Activated naive CD8-positive, alpha-beta T cell treated with anti-CD3 and anti-CD28 coated beads, Interleukin-2, amount 50 U/mL, for 24 hours (primary cell): ENCODE data around the gene PYGL.
A peak's percentile ranks its signal among the peaks of the same experiment; 100 is the strongest.

Experiments
- ATAC-seq: fragments of 150-1000 bp; cut with Tn5 transposase; one replicate; pipeline ENCODE4 v1.10.0; 2021
- DNase-seq: peaks from one replicate; pipeline ENCODE4 v3.0.0; 2021
- H3K27ac Mint-ChIP-seq: one replicate; pipeline ENCODE4 v1.8.0; 2021; ENCODE audit warnings: mild to moderate bottlenecking, mixed read lengths
- H3K27me3 Mint-ChIP-seq: one replicate; pipeline ENCODE4 v1.8.0; 2021; ENCODE audit warnings: mixed read lengths
- H3K36me3 Mint-ChIP-seq: one replicate; pipeline ENCODE4 v1.8.0; 2021; ENCODE audit warnings: low read depth, mixed read lengths
- H3K4me1 Mint-ChIP-seq: one replicate; pipeline ENCODE4 v1.8.0; 2021; ENCODE audit warnings: mixed read lengths
- H3K4me3 Mint-ChIP-seq: one replicate; pipeline ENCODE4 v1.8.0; 2021; ENCODE audit warnings: mild to moderate bottlenecking, moderate library complexity, mixed read lengths
- H3K9me3 Mint-ChIP-seq: one replicate; pipeline ENCODE4 v1.8.0; 2021; ENCODE audit warnings: mixed read lengths

The PYGL gene

DNA sequence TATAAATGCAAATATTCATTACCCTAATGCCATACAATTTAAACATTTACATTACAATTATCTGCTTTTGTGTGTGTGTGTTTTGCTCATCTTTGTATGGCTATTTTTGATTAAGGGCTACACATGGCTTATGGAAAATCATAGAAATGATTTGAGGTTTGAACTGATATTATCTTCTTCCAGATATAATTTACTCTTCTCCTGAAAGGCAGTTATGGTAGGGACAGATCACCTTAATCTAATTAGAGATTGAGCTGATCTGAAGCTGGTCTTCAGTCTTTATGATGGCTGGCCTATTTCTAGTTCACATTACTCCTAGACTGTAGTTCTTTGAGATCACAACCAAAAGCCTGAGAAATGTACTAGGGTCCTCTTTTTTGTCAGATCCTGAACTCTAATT is 56.8 kb downstream of the PYGL start:
- no peak overlapping the region for H3K27ac Mint-ChIP-seq
- H3K9me3 Mint-ChIP-seq, result no peaks in the 10 kb centered on the region
- no peak overlapping the region for H3K4me3 Mint-ChIP-seq
- no peaks in the 10 kb centered on the region for H3K36me3 Mint-ChIP-seq
- no peak for ATAC-seq
- no peaks in the 10 kb centered on the region for H3K4me1 Mint-ChIP-seq
- no peak for DNase-seq
- H3K27me3 Mint-ChIP-seq, result peaks cover 23% of the 10 kb centered on the region

DNA sequence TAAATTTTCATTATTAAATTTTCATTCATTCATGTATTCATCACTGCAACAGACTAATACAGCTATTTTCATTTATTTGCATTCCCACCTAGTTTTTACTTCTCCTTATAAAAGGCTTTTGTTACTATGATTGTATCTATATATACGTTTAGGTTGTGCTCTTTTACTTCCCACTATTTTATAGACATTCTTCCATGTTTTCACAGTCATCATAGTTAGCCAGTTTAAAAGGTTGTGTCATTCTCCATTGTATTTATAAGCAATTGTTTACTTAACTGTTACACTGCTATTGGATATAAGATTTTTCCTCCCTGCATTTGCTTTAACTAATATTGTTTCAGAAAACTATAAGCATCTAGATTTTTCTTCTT is 60.5 kb downstream of the PYGL start:
- no peak for ATAC-seq
- Mint-ChIP-seq H3K27me3 (peaks cover 43% of the 10 kb centered on the region), H3K4me1 (no peaks in the 10 kb centered on the region)

DNA sequence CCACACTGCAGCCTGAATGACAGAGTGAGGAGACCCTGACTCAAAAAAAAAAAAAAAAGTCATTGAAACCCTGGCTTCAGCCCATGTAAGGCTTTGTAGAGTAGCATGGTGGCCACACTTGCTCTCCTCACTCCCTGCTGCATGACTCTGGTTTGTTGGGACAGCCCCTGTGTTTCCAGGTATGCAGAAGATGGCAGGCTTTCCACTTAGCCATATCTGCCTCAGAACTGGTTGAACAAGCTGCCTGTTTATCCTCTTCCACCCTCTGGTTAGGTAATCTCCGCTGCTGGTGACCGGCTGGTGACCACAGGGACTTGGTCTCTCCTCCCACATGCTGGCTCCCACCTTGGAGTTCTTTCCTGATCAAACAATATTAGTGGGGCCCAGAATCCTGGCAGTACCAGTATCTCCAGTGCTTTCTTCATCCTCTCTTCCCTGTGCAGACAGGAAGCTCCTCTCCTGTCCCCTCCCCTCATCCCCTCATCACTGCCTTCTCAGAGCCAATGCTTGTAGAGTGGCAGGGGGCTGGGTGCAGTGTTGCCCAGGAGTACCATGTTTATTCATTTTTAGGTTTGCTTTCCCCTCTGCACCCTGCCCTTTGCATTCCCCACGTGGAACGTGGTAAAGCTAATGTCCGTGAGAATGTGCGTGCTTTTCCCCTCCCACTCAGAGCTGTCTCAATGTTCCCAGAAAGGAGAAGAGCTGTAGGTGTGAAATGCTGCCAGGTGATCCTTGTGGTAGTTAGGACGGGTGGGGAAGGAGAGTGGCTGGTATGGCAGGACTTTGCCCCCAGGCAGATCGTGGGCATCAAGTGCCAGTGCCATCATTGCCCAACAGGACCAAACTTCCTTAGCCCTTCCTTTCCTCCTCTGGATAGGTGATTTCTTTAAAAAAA is 61.1 kb downstream of the PYGL start:
- no peaks in the 10 kb centered on the region for H3K4me1 Mint-ChIP-seq
- H3K9me3 Mint-ChIP-seq, result no peaks in the 10 kb centered on the region
- no peaks in the 10 kb centered on the region for H3K36me3 Mint-ChIP-seq
- no peak overlapping the region for H3K27ac Mint-ChIP-seq
- peaks cover 49% of the 10 kb centered on the region for H3K27me3 Mint-ChIP-seq
- H3K4me3 Mint-ChIP-seq, result no peak overlapping the region
- no peak for DNase-seq
- ATAC-seq, result peak; percentile 65

More for the DNA sequence above, 60.5 kb downstream of the PYGL start:
- Mint-ChIP-seq H3K9me3 (no peaks in the 10 kb centered on the region), H3K4me3 (no peak overlapping the region), H3K27ac (no peak overlapping the region), H3K36me3 (no peaks in the 10 kb centered on the region)
- DNase-seq, result no peak

DNA sequence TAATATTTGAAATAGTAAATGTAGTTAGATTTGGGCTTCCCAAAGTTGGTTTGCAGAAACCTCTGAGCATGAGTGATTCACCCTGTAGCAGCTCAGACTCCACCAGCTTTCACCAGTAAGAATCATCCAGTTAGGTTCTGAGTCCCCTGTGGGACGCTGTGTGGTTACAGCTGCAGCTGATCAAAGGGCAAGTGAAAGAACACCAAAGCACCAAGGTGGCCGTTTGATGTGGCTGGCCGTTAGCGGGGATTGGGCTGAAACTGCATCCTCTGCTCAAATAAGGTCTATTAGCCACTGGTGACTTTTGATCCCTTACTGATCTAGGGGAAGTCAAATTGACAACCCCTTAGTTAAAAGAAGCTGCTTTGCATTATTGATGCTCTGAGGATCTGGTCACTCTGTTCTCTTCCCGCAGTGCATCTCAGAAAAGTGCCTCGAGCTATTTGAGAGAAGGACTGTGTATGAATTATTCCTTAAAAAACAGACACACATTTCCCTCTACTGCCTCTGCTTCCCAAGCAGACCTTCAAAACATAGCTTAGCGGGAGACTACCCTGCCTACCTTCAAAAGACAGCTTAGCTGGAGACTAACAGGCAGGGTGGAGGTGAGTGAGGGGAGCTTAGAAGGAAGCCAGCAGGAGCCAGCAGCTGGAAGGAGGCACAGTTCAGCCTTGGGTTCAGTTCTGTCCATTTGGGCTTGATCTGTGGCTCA is 68.8 kb downstream of the PYGL start:
- Mint-ChIP-seq H3K4me1 (peaks cover 38% of the 10 kb centered on the region), H3K36me3 (no peaks in the 10 kb centered on the region), H3K4me3 (no peak overlapping the region), H3K27me3 (peaks cover 76% of the 10 kb centered on the region), H3K9me3 (no peaks in the 10 kb centered on the region), H3K27ac (peak overlapping the region; percentile 52)
- DNase-seq, result peak; percentile 70
- ATAC-seq, result peak; percentile 99

DNA sequence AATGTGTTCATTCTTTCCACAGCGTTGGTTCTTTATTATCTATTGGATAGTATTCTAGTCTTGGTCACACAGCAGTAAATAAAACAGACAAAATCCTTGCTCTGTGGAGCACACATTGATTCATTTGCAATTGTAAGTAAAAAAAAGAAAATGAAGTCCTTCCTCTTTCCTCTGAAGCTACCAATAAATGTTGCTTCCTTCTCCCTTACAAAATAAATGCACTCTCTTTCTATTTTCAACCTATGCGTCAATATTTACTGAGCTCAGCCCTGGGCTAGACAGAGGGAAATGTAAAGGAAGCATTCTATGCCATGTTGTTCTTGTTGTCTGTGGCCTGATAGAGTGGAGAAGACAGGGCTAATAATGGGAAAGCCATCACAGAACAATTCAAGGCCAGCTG is 69.5 kb downstream of the PYGL start:
- no peaks in the 10 kb centered on the region for H3K36me3 Mint-ChIP-seq
- peaks cover 38% of the 10 kb centered on the region for H3K4me1 Mint-ChIP-seq
- no peaks in the 10 kb centered on the region for H3K9me3 Mint-ChIP-seq
- H3K27ac Mint-ChIP-seq, result no peak overlapping the region
- no peak overlapping the region for H3K4me3 Mint-ChIP-seq
- H3K27me3 Mint-ChIP-seq, result peaks cover 81% of the 10 kb centered on the region
- no peak for ATAC-seq
- no peak for DNase-seq

DNA sequence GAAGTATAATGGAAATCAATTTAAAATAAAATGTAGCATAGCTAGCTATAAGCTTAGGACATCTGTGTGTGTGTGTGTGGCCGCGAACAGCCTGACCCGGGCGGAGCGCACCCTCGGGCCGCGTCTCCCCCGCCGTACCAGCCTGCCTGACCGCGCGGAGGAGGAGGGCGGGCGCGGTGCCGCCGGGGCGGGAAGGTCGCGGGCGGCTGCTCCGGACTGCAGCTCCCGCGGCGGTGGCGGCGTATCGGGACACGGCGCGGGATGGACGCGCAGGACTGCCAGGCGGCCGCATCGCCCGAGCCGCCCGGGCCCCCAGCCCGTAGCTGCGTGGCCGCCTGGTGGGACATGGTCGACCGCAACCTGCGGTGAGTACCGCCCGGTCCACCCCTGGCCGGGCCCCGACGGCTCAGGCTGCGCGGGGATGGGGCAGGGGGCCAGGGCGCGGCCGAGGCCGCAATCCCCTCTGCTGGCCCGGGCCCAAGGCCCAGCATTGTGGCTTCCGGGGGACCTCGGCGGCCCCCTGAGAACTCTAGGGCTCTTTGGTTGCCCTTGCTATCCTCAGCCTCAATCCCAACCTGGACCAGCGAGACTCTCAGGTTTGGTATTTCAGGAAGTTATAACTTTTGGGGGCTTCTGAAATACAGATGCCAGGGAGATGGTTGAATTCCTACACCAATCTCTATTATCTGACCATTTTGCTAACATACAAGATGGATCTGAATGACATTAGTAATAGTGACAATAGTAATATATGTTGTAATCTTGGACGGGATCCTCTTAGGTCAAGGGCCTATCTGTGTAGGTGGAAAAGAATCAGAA is 72.2 kb downstream of the PYGL start, which contains the start of gene ABHD12B:
ABHD12B (plus strand) TSS at position 140 of the 819 bp plus-strand sequence; CDS start at position 262, 122 bp downstream.
- Mint-ChIP-seq H3K4me1 (peaks cover 38% of the 10 kb centered on the region), H3K36me3 (no peaks in the 10 kb centered on the region), H3K27me3 (peaks cover 72% of the 10 kb centered on the region), H3K4me3 (peak within 1 kb of the TSS; percentile 4), H3K9me3 (no peaks in the 10 kb centered on the region), H3K27ac (no peak within 1 kb of the TSS)
- ATAC-seq (no peak), DNase-seq (no peak)

DNA sequence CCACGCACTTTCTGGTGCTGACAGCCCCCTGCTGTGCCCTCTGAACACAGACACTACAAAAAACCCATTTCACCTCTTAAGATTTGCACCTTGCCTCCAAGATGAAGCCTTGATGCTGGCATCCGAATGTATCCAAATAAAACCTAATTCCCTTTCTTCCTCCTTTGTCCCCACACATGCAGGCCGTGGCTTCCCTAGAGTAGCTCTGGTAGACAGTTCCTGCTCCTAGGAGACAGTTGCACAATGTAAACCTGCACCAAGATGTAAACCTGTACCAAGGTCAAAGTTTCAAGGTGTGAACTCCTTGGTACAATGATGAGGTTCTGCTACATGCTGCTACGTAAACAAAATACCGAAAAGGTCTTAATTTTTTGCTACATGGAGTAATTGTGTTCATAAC is 73.1 kb downstream of the PYGL start:
- peak overlapping the region; percentile 4 for H3K4me3 Mint-ChIP-seq
- peaks cover 38% of the 10 kb centered on the region for H3K4me1 Mint-ChIP-seq
- DNase-seq, result no peak
- H3K9me3 Mint-ChIP-seq, result no peaks in the 10 kb centered on the region
- peaks cover 67% of the 10 kb centered on the region for H3K27me3 Mint-ChIP-seq
- no peak for ATAC-seq
- no peaks in the 10 kb centered on the region for H3K36me3 Mint-ChIP-seq
- no peak overlapping the region for H3K27ac Mint-ChIP-seq

DNA sequence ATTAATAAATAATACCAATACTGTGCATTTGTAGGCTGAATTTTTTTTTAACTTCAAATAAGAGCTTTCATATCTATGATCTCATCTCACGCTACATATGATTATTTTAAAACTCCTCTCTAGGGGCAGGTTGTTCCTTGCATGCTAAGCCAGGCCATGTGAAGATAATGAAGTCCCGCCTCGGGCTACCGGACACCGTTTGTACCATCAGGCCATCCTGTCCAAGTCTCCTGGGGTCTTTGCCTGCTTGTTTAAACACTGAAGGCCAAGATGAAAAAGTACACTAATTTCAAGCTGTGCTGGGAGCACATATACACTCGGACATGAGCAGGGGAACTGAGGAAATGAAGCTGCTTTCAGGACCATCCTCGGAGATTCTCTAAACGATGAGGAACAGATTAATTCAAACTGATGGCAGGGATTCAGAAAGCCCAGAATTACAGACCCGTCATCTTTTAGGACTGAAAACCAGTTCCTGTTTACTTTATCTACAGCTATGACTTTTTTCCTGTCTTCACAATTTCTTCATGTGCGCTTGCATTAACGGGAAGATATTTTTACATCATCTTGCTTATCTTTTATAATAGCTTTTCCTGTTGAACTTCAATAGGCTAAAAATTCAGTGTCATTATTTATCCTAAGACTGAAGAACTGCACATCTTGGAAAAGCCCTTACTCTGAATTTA is 78.7 kb downstream of the PYGL start:
- H3K36me3 Mint-ChIP-seq, result no peaks in the 10 kb centered on the region
- ATAC-seq, result no peak
- DNase-seq, result no peak
- H3K4me3 Mint-ChIP-seq, result no peak overlapping the region
- no peaks in the 10 kb centered on the region for H3K9me3 Mint-ChIP-seq
- H3K27me3 Mint-ChIP-seq, result peaks cover 26% of the 10 kb centered on the region
- no peak overlapping the region for H3K27ac Mint-ChIP-seq
- no peaks in the 10 kb centered on the region for H3K4me1 Mint-ChIP-seq

DNA sequence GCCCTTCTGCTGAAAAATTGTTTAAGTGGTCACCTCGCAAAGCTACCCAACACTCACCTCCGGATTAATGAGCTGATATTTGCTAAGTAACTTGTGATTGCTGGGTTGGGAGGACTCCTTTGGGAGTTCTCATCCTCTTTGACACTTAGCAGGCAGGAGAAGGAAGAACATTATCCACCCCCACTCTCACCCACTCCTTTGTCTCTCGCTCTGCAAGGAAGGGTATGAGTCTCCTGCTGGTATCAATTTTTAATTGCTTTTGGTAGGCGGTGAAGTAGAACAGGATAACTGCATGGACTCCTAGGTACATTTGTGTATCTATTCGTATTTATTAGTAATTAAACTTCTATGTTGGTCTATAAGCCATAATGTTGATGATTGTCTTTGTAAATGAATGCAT is 79.3 kb downstream of the PYGL start:
- Mint-ChIP-seq H3K9me3 (no peaks in the 10 kb centered on the region), H3K27me3 (peaks cover 20% of the 10 kb centered on the region), H3K36me3 (no peaks in the 10 kb centered on the region), H3K27ac (no peak overlapping the region), H3K4me3 (no peak overlapping the region), H3K4me1 (peaks cover 6% of the 10 kb centered on the region)
- no peak for DNase-seq
- no peak for ATAC-seq

DNA sequence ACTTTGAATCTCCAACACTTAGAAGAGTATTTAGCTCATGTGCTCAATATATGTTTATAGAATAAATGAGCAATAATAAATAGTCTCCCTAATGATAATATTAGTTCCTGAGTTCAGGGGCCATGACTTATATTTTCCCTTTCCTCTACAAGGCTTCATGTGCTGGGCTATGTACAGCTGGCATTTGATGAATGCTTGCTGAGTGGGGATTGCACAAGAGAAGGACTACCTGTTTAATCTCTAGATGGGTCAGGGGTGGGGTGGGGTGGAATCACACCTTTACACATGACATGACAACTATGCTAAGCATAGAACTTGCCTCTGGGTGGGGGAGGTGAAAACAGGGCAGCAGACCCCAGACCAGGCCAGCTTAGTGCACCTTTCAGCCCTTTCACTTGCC is 80.0 kb downstream of the PYGL start:
- no peak overlapping the region for H3K27ac Mint-ChIP-seq
- H3K4me3 Mint-ChIP-seq, result no peak overlapping the region
- peaks cover 13% of the 10 kb centered on the region for H3K27me3 Mint-ChIP-seq
- no peaks in the 10 kb centered on the region for H3K36me3 Mint-ChIP-seq
- H3K4me1 Mint-ChIP-seq, result peaks cover 9% of the 10 kb centered on the region
- DNase-seq (no peak), ATAC-seq (no peak)
- no peaks in the 10 kb centered on the region for H3K9me3 Mint-ChIP-seq

DNA sequence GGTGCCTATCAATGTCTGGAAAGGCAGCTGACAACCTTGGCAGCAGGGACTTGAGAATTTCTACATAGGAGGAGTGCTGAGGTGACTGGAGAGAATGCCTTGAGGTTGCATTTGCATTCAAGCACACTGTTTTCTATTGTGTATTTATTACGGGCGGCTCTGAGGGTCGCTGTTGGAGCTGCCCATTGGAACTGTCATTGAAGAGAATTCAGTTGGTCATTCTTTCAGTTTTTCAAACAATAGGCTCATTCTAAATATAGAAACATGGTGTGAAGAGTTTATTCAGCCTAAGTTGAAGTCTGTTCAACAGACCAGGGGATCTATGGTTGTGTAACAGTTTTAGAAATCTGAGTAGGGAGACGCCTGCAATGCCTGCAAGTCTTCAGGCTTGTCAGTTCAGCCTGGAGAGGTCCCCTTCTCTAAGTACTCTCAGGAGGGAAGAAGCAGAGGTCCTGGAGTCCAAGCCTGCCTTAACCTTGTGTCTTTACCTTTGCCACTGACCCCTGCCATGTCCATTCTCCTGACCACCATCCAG is 82.2 kb downstream of the PYGL start:
- Mint-ChIP-seq H3K4me3 (no peak overlapping the region), H3K4me1 (peaks cover 12% of the 10 kb centered on the region), H3K27me3 (peaks cover 3% of the 10 kb centered on the region), H3K36me3 (no peaks in the 10 kb centered on the region), H3K27ac (no peak overlapping the region), H3K9me3 (no peaks in the 10 kb centered on the region)
- ATAC-seq (no peak), DNase-seq (no peak)

DNA sequence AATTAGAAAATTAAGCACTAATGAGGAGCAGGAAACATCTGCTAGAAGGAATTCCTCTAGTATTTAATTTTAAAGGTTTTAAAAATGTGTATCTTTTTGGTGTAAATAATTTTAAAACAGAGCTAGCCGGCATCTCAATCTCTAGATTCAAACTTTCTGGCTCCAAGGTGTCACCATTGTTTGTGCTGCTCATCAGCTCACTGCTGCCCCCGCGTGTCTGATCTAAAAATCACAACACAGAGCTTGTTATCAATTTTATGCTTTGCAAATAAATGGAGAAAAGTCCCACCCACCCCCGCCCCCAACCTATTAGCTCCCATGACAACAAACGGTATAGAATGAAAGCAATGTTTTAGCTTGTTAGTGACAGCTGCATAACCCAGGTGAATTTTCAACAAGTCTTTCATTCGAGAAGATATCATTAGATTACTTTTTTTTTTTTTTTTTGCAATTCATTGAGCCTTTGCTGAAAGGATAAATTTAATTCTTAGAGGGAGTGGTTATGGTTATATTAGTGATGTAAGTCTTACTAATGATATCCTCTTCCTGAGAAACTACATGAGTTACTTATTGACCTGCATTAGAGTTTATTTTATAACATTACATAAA is 83.7 kb downstream of the PYGL start:
- Mint-ChIP-seq H3K36me3 (no peaks in the 10 kb centered on the region), H3K4me3 (peak overlapping the region; percentile 81), H3K27ac (peak overlapping the region; percentile 46), H3K9me3 (no peaks in the 10 kb centered on the region), H3K27me3 (no peaks in the 10 kb centered on the region), H3K4me1 (peaks cover 12% of the 10 kb centered on the region)
- DNase-seq, result peak; percentile 89
- ATAC-seq, result peak; percentile 58

DNA sequence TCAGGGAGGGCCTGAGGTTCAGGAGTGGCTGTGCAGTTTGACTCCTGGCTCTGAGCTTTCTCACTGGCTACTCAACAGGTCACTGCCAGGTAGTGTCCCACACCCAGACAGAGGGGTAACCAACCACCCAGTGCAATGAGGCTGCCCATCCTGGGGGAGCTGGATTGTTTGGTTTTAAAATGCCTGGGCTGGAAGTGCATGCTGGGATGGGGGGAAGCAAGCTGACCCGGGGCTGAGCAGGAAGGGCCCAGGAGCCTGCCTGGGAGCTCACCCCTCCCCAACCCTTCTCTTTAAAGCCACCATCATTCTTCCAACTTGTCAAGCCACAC is 85.0 kb downstream of the PYGL start:
- Mint-ChIP-seq H3K27me3 (no peaks in the 10 kb centered on the region), H3K4me3 (peak overlapping the region; percentile 81), H3K4me1 (peaks cover 12% of the 10 kb centered on the region), H3K36me3 (no peaks in the 10 kb centered on the region), H3K27ac (no peak overlapping the region), H3K9me3 (no peaks in the 10 kb centered on the region)
- no peak for DNase-seq
- peak; percentile 15 for ATAC-seq

DNA sequence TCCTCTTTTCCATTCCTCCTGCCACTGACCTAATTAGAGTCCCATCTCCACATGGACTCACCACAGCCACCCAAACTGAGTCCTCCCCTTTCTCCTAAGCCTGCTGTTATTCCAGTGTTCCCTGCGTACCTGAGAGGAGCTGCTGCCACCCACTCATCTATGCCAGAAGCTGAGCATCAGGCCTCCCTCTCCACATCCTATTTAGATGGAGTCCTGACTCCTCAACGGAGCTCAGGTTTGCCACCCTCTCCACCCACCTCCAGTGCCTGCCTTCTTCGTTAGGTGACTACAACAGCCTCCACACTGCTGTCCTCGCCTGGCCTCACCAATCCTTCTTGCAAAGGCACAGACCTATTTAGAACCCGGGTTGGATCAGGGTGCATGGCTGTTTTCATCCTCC is 87.6 kb downstream of the PYGL start:
- Mint-ChIP-seq H3K4me1 (peaks cover 14% of the 10 kb centered on the region), H3K9me3 (no peaks in the 10 kb centered on the region), H3K27me3 (no peaks in the 10 kb centered on the region), H3K36me3 (no peaks in the 10 kb centered on the region), H3K4me3 (no peak overlapping the region), H3K27ac (no peak overlapping the region)
- no peak for DNase-seq
- ATAC-seq, result no peak
